ENCODE data around the gene KCTD17.
A peak's percentile ranks its signal among the peaks of the same experiment; 100 is the strongest.

The KCTD17 gene

DNA sequence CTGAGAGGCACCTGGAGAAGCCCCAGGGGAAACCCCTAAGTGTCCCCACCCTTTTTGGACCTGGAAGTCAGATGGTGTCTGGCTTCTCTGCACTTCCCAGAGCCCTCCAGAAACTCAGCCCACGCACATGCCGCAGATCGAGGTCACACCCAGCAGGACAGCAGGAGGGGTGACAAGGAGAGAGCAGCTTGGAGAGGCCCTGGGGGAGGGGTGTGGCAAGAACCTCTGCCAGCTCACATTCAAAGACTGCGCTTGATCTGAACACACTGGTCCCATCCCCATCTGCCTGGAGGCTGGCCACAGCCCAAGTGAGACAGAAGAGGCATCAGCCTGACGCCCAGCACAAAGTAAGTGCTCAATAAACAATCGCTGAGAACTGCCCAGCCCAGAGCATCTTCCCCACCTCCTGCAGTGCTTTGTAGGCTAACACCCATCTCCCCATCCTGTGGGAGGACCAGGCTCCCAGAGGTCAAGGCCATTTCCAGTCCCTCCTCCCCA lies 36.6 kb downstream of the KCTD17 start:
- Histone ChIP-seq H4K91ac (ENCODE audit: low read depth, low read length, poor library complexity) (no peak overlapping the region), H3K23ac (ENCODE audit: low read depth, low read length, poor library complexity) (peak overlapping the region; percentile 38), H3K4me3 (ENCODE audit: low read length in 2 of 2) (no peak overlapping the region), H3K27ac (replicated peaks; ENCODE audit: low read length) (no peak overlapping the region), H3K14ac (ENCODE audit: low read length) (no peak overlapping the region), H2BK15ac (ENCODE audit: low read length) (peak overlapping the region; percentile 59), H2BK12ac (ENCODE audit: low read length) (no peak overlapping the region), H4K8ac (ENCODE audit: low read depth, low read length) (no peak overlapping the region), H3K18ac (ENCODE audit: low read length) (no peak overlapping the region), H2AFZ (ENCODE audit: low read length) (no peak overlapping the region), H2BK5ac (ENCODE audit: low read length) (no peak overlapping the region), H3K4me2 (ENCODE audit: insufficient read depth, low read length, poor library complexity, severe bottlenecking) (no peak overlapping the region), H2BK120ac (ENCODE audit: low read depth, low read length) (no peak overlapping the region), H3K4ac (ENCODE audit: low read length) (no peak overlapping the region), H3K36me3 (replicated peaks in 1 of 2; ENCODE audit: control insufficient read depth in 2 of 2, insufficient read depth in 2 of 2, low read length in 2 of 2) (no peaks in the 10 kb centered on the region), H3K79me1 (ENCODE audit: low read depth, low read length) (no peaks in the 10 kb centered on the region), H2AK5ac (ENCODE audit: low read depth, low read length) (no peak overlapping the region), H3K9me3 (replicated peaks in 1 of 2; ENCODE audit: control insufficient read depth in 2 of 2, insufficient read depth in 1 of 2, low read depth in 1 of 2, low read length in 2 of 2) (no peaks in the 10 kb centered on the region), H3K27me3 (ENCODE audit: control insufficient read depth in 3 of 3, insufficient read depth in 3 of 3, low read depth in 1 of 3, low read length in 3 of 3) (peaks cover 0 to 41% (median 0%) of the 10 kb centered on the region in 3 experiments), H3K4me1 (ENCODE audit: control insufficient read depth in 2 of 2, insufficient read depth in 1 of 2, low read depth in 1 of 2, low read length in 2 of 2) (peaks cover 6 to 7% of the 10 kb centered on the region in 2 donors), H3K9ac (ENCODE audit: low read depth, low read length, poor library complexity) (no peak overlapping the region)
- DNase-seq (ENCODE audit: low spot score), result no peak
- WGBS, 2 donors (ENCODE audit: extremely low coverage in 2 of 2, insufficient read length in 2 of 2, insufficient replicate concordance in 1 of 2), result no CpG with 5 or more reads among the region's 6 CpGs

DNA sequence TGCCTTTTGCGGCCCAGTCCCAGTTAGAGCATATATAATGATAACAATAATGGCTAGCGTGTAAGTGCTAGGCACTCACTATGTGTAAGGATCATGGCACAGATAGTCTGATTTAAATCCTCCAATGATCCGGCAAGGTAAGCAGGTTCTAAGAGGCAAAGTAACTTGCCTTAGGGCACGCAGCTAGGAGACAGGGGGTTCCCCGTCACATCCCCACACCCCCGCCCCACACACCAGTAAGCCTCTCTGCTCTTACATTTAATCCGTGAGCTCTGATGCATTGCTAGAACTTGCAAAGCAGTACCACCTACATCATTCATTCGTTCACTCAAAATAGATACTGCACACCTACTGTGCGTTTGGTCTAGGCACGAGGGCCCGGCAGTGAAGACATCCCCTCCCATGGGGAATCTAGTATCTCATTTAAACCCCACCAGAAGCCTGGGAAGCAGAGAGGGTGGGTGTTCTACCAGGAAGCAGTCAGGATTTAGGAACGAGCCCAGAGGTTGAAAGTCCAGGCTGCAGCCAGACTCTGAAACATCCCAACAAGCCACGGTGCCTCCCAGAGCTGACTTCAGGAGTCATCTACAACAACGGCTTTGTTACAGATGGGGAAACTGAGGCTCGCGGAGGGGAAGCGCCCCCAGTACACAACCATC lies 37.3 kb downstream of the KCTD17 start:
- H2BK120ac ChIP-seq (ENCODE audit: low read depth, low read length), result no peak overlapping the region
- no peak overlapping the region for H2BK5ac ChIP-seq (ENCODE audit: low read length)
- WGBS, 2 donors (ENCODE audit: extremely low coverage in 2 of 2, insufficient read length in 2 of 2, insufficient replicate concordance in 1 of 2), result no CpG with 5 or more reads among the region's 17 CpGs
- H2AK5ac ChIP-seq (ENCODE audit: low read depth, low read length), result no peak overlapping the region
- H3K4ac ChIP-seq (ENCODE audit: low read length), result no peak overlapping the region
- no peaks in the 10 kb centered on the region for H3K36me3 ChIP-seq (replicated peaks in 1 of 2; ENCODE audit: control insufficient read depth in 2 of 2, insufficient read depth in 2 of 2, low read length in 2 of 2)
- H2BK12ac ChIP-seq (ENCODE audit: low read length), result no peak overlapping the region
- H2BK15ac ChIP-seq (ENCODE audit: low read length), result no peak overlapping the region
- no peak overlapping the region for H3K9ac ChIP-seq (ENCODE audit: low read depth, low read length, poor library complexity)
- H4K91ac ChIP-seq (ENCODE audit: low read depth, low read length, poor library complexity), result no peak overlapping the region
- H3K14ac ChIP-seq (ENCODE audit: low read length), result no peak overlapping the region
- H3K4me2 ChIP-seq (ENCODE audit: insufficient read depth, low read length, poor library complexity, severe bottlenecking), result no peak overlapping the region
- H4K8ac ChIP-seq (ENCODE audit: low read depth, low read length), result no peak overlapping the region
- DNase-seq (ENCODE audit: low spot score), result no peak
- H3K18ac ChIP-seq (ENCODE audit: low read length), result no peak overlapping the region
- H3K23ac ChIP-seq (ENCODE audit: low read depth, low read length, poor library complexity), result no peak overlapping the region
- no peaks in the 10 kb centered on the region for H3K9me3 ChIP-seq (replicated peaks in 1 of 2; ENCODE audit: control insufficient read depth in 2 of 2, insufficient read depth in 1 of 2, low read depth in 1 of 2, low read length in 2 of 2)
- H2AFZ ChIP-seq (ENCODE audit: low read length), result no peak overlapping the region
- no peak overlapping the region for H3K4me3 ChIP-seq (ENCODE audit: low read length in 2 of 2)
- peaks cover 6 to 7% of the 10 kb centered on the region in 2 donors for H3K4me1 ChIP-seq (ENCODE audit: control insufficient read depth in 2 of 2, insufficient read depth in 1 of 2, low read depth in 1 of 2, low read length in 2 of 2)
- no peak overlapping the region for H3K27ac ChIP-seq (replicated peaks; ENCODE audit: low read length)
- H3K27me3 ChIP-seq (ENCODE audit: control insufficient read depth in 3 of 3, insufficient read depth in 3 of 3, low read depth in 1 of 3, low read length in 3 of 3), result peaks cover 0 to 35% (median 0%) of the 10 kb centered on the region in 3 experiments
- no peaks in the 10 kb centered on the region for H3K79me1 ChIP-seq (ENCODE audit: low read depth, low read length)

DNA sequence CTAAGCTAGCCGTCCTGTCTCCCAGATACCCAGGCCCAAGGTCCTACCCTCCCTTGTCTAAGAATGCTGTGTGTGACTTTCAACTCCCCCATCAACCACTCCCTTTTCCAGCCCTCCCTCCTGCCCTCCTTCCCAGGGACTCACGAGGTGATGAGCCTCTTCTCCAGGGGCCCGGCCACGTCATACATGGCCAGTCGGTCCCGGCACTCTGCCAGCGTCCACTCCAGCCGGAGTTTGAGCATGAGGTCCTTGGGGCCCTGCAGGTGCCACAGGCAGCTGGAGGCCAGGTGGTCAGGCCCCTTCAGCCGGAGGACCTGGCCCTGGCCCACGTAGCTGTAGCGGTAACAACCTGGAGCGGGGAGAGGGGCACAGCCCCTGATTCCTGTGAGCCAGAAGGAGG lies 37.9 kb downstream of the KCTD17 start:
- no peak overlapping the region for H3K27ac ChIP-seq (replicated peaks; ENCODE audit: low read length)
- no peak overlapping the region for H3K14ac ChIP-seq (ENCODE audit: low read length)
- H2BK15ac ChIP-seq (ENCODE audit: low read length), result no peak overlapping the region
- H3K18ac ChIP-seq (ENCODE audit: low read length), result peak overlapping the region; percentile 46
- no peak overlapping the region for H2BK12ac ChIP-seq (ENCODE audit: low read length)
- no peaks in the 10 kb centered on the region for H3K36me3 ChIP-seq (replicated peaks in 1 of 2; ENCODE audit: control insufficient read depth in 2 of 2, insufficient read depth in 2 of 2, low read length in 2 of 2)
- no peaks in the 10 kb centered on the region for H3K79me1 ChIP-seq (ENCODE audit: low read depth, low read length)
- no peak overlapping the region for H4K8ac ChIP-seq (ENCODE audit: low read depth, low read length)
- H3K4me3 ChIP-seq (ENCODE audit: low read length in 2 of 2), result no peak overlapping the region
- no peaks in the 10 kb centered on the region for H3K9me3 ChIP-seq (replicated peaks in 1 of 2; ENCODE audit: control insufficient read depth in 2 of 2, insufficient read depth in 1 of 2, low read depth in 1 of 2, low read length in 2 of 2)
- peak overlapping the region; percentile 33 for H2AK5ac ChIP-seq (ENCODE audit: low read depth, low read length)
- H2AFZ ChIP-seq (ENCODE audit: low read length), result no peak overlapping the region
- H3K23ac ChIP-seq (ENCODE audit: low read depth, low read length, poor library complexity), result no peak overlapping the region
- H3K4me1 ChIP-seq (ENCODE audit: control insufficient read depth in 2 of 2, insufficient read depth in 1 of 2, low read depth in 1 of 2, low read length in 2 of 2), result peaks cover 6 to 7% of the 10 kb centered on the region in 2 donors
- no CpG with 5 or more reads among the region's 12 CpGs for WGBS, 2 donors (ENCODE audit: extremely low coverage in 2 of 2, insufficient read length in 2 of 2, insufficient replicate concordance in 1 of 2)
- DNase-seq (ENCODE audit: low spot score), result no peak
- H2BK120ac ChIP-seq (ENCODE audit: low read depth, low read length), result no peak overlapping the region
- no peak overlapping the region for H3K4me2 ChIP-seq (ENCODE audit: insufficient read depth, low read length, poor library complexity, severe bottlenecking)
- no peak overlapping the region for H4K91ac ChIP-seq (ENCODE audit: low read depth, low read length, poor library complexity)
- peaks cover 0 to 34% (median 0%) of the 10 kb centered on the region in 3 experiments for H3K27me3 ChIP-seq (ENCODE audit: control insufficient read depth in 3 of 3, insufficient read depth in 3 of 3, low read depth in 1 of 3, low read length in 3 of 3)
- H2BK5ac ChIP-seq (ENCODE audit: low read length), result no peak overlapping the region
- no peak overlapping the region for H3K9ac ChIP-seq (ENCODE audit: low read depth, low read length, poor library complexity)
- no peak overlapping the region for H3K4ac ChIP-seq (ENCODE audit: low read length)

DNA sequence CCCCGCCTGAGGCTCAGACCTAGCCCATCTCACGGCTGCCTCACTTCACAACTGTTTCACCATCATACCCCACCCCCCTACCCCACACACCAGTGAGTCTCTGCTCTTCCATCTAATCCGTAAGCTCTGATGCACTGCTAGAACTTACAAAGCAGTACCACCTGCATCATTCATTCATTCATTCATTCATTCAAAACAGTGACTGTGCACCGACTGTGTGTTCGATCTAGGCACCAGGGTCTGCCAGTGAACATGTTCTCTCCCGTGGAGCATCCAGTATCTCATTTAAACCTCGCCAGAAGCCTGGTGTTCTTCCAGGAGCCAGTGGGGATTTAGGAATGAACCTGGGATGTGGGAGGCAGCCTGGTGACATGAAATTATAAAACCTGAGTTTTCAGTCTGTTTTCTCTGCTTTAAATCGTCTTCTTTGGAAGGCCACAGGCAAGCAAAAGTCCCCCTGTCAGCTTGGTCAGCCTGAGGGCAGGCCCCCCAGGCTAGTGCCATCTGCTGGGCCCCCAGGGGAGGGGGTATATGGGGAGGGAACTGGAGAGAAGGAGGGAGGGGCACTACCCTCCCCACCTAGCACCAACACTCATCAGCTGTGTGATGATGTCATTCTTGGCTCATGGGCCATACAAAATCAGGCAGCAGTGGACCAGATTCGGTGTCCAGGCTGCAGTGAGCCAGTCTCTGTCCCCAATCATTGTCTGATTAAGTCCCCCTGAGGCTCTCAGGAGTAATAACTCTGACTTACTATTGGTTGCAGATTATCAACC lies 39.6 kb downstream of the KCTD17 start:
- H4K8ac ChIP-seq (ENCODE audit: low read depth, low read length), result no peak overlapping the region

More for the DNA sequence above, 39.6 kb downstream of the KCTD17 start:
- WGBS, 2 donors (ENCODE audit: extremely low coverage in 2 of 2, insufficient read length in 2 of 2, insufficient replicate concordance in 1 of 2), result no CpG with 5 or more reads among the region's 9 CpGs
- Histone ChIP-seq H3K9me3 (replicated peaks in 1 of 2; ENCODE audit: control insufficient read depth in 2 of 2, insufficient read depth in 1 of 2, low read depth in 1 of 2, low read length in 2 of 2) (no peaks in the 10 kb centered on the region), H3K14ac (ENCODE audit: low read length) (no peak overlapping the region), H2AFZ (ENCODE audit: low read length) (no peak overlapping the region), H3K4ac (ENCODE audit: low read length) (peak overlapping the region; percentile 53), H2BK12ac (ENCODE audit: low read length) (no peak overlapping the region), H3K23ac (ENCODE audit: low read depth, low read length, poor library complexity) (no peak overlapping the region), H3K9ac (ENCODE audit: low read depth, low read length, poor library complexity) (peak overlapping the region; percentile 39), H3K27ac (replicated peaks; ENCODE audit: low read length) (no peak overlapping the region), H3K4me2 (ENCODE audit: insufficient read depth, low read length, poor library complexity, severe bottlenecking) (no peak overlapping the region), H3K36me3 (replicated peaks in 1 of 2; ENCODE audit: control insufficient read depth in 2 of 2, insufficient read depth in 2 of 2, low read length in 2 of 2) (no peaks in the 10 kb centered on the region), H2AK5ac (ENCODE audit: low read depth, low read length) (peak overlapping the region; percentile 0), H3K4me1 (ENCODE audit: control insufficient read depth in 2 of 2, insufficient read depth in 1 of 2, low read depth in 1 of 2, low read length in 2 of 2) (peaks cover 6 to 7% of the 10 kb centered on the region in 2 donors), H2BK5ac (ENCODE audit: low read length) (no peak overlapping the region), H3K27me3 (ENCODE audit: control insufficient read depth in 3 of 3, insufficient read depth in 3 of 3, low read depth in 1 of 3, low read length in 3 of 3) (peaks cover 0 to 37% (median 2%) of the 10 kb centered on the region in 3 experiments), H2BK15ac (ENCODE audit: low read length) (no peak overlapping the region), H2BK120ac (ENCODE audit: low read depth, low read length) (no peak overlapping the region), H3K79me1 (ENCODE audit: low read depth, low read length) (no peaks in the 10 kb centered on the region), H4K91ac (ENCODE audit: low read depth, low read length, poor library complexity) (peak overlapping the region; percentile 8), H3K18ac (ENCODE audit: low read length) (peak overlapping the region; percentile 62), H3K4me3 (ENCODE audit: low read length in 2 of 2) (no peak overlapping the region)
- no peak for DNase-seq (ENCODE audit: low spot score)
